NCI-H2171 (cell line): ENCODE data around the gene AFF3.
"Not testable (repeated sequence)": the region's sequence is repeated elsewhere in the genome, so short reads cannot be mapped to it uniquely, and the experiment has no call there.

Source experiments
- DNase-seq: peaks from one replicate; lab custom pipeline; 2025; lab: John Stamatoyannopoulos, UW

The AFF3 gene, protein sequence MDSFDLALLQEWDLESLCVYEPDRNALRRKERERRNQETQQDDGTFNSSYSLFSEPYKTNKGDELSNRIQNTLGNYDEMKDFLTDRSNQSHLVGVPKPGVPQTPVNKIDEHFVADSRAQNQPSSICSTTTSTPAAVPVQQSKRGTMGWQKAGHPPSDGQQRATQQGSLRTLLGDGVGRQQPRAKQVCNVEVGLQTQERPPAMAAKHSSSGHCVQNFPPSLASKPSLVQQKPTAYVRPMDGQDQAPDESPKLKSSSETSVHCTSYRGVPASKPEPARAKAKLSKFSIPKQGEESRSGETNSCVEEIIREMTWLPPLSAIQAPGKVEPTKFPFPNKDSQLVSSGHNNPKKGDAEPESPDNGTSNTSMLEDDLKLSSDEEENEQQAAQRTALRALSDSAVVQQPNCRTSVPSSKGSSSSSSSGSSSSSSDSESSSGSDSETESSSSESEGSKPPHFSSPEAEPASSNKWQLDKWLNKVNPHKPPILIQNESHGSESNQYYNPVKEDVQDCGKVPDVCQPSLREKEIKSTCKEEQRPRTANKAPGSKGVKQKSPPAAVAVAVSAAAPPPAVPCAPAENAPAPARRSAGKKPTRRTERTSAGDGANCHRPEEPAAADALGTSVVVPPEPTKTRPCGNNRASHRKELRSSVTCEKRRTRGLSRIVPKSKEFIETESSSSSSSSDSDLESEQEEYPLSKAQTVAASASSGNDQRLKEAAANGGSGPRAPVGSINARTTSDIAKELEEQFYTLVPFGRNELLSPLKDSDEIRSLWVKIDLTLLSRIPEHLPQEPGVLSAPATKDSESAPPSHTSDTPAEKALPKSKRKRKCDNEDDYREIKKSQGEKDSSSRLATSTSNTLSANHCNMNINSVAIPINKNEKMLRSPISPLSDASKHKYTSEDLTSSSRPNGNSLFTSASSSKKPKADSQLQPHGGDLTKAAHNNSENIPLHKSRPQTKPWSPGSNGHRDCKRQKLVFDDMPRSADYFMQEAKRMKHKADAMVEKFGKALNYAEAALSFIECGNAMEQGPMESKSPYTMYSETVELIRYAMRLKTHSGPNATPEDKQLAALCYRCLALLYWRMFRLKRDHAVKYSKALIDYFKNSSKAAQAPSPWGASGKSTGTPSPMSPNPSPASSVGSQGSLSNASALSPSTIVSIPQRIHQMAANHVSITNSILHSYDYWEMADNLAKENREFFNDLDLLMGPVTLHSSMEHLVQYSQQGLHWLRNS (N-terminal part only)

DNA sequence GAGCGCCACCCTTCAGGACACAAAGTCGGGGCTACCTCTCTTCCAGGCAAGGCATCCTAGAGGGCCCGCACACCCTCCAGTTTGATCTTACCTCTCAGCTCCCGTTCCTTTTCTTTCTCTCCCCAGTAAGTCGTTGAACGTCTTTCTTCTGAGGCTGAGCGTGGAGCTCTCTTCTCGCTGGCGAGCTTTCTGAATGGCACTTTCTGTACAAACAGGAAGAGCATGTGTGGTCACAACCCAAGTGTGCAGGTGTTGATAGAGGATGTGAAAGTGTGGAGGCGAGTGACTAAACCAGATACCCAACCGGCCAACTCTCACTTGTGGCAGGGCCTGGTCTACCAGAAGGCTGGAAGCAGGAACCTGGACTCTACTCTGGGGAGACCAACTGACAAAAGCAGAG is at the start of gene AFF3:
AFF3 (minus strand) TSS at position 198 of the 400 bp plus-strand sequence. CDS start 38,136 bp downstream, outside the sequence.
- DNase-seq, result no peak

DNA sequence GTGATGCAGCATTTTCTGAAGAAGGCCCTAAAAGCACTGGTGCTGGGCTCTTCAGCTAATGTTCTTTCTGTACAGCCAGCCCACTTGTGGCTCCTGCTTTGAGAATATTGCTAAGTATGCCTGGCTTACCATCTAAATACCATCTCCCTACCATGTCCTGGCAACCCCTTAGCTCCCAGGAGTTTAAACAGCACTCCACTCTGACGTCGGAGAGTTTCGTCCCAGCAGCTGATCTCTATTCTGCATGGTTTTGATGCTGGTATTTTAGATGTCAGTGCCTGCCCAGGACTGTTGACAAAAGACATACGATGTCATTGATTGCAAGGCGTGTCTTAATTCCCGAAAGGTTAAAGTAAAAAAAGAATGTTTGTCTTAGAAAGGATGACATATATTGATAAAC is 47.0 kb upstream of the AFF3 start:
- DNase-seq, result no peak

DNA sequence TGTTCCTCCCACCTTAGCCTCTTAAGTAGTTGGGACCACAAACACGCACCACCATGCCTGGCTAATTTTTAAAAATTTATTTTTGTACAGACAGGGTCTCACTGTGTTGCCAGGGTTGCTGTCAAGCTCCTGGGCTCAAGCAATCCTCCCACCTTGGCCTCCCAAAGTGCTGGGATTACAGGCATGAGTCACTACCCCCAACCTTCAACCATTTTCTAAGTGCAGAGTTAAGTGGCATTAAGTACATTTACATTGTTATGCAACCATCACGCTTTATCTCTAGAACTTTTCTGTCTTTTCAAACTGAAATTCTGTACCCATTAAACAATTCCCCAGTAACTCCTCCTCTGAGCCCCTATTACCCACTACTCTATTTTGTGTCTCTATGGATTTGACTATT is 45.9 kb upstream of the AFF3 start:
- DNase-seq, result no peak

DNA sequence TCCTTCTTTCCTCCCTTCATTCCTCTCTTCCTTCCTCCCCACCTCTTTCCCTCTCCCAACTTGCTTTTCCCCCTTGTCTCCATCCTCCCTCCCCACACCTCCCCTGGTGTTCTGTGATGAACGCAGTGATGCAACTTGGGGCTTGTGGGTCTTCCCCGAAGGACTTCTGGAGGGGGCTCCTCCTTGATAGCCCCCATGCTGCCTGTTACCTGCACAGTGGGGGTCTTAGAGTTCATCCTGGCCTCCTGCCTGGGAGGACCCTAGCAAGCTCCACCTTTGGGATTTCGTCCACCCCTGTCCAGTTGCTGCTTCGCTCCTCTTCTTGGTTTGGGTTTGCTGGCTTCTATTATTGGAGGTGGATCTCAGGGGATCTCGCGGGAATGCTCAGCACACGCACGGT is 43.7 kb upstream of the AFF3 start:
- DNase-seq, result no peak

DNA sequence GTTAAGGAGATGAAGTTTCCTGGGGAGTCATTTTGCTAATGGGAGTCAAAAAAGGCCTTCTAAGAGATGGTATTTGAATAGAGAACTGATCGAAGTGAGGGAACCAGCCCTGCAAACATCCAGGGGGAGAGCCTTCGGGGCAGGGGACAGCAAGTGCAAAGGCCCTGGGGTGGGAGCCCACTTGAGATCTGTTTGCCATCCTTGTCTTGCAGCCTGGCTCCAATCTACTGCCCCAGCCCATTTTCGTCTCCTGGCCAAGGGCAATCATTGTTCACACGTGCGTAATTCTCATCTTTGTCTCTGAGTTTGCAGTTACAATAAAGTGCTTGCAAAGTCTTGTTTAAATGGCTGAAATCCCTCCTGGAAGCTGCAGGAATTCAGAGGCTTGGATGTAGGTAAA is 43.1 kb upstream of the AFF3 start:
- no peak for DNase-seq

DNA sequence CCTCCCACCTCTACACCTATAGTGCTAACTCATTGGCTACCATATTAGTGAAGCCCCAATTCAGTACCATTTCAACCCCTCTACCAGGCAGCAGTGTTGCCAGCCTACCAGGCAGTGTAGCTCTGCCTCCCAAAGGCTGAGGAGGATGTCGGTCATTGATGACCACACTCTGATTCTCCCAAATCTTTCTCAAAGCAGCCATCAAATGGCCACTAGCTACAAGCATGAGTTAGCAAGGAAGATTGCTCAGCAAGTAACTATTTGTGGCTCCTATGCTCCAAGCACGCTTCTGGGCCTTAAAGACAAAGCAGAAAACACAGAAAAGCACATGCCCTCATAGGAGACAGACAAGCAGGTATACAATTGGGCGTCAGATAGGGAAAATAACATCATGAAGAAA is 42.7 kb upstream of the AFF3 start:
- DNase-seq, result no peak

DNA sequence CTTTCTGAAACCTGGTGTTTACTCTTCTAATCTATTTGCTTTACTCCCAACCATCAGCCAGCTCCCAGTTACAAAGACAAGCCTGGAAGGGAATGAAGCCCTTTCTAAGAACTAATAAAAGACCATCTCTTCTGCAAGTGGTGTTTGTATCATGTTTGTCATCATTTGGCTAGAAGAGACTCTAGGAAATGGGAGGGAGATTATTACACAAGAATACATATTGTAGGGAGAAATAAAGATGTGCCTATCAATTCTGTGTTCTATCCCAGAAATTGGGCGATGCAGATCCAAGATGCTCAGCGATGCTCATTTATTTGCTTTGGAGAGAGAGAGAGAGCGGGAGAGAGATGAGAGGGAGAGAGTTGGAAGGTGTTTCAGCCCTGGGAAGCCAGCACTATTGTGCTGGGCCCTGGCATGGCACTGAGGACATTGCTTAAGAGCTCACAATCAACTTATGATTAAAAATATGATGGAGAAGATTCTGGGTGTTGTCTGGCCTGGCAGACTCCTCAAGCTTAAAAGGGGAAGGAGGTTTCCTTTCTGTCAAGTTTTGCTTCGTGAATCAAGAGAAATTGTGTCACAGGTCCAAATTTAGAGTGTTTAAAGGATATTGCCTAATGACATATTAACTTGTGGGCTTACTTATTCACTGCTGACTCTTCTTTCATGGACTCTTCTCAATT is 41.8 kb upstream of the AFF3 start:
- no peak for DNase-seq

DNA sequence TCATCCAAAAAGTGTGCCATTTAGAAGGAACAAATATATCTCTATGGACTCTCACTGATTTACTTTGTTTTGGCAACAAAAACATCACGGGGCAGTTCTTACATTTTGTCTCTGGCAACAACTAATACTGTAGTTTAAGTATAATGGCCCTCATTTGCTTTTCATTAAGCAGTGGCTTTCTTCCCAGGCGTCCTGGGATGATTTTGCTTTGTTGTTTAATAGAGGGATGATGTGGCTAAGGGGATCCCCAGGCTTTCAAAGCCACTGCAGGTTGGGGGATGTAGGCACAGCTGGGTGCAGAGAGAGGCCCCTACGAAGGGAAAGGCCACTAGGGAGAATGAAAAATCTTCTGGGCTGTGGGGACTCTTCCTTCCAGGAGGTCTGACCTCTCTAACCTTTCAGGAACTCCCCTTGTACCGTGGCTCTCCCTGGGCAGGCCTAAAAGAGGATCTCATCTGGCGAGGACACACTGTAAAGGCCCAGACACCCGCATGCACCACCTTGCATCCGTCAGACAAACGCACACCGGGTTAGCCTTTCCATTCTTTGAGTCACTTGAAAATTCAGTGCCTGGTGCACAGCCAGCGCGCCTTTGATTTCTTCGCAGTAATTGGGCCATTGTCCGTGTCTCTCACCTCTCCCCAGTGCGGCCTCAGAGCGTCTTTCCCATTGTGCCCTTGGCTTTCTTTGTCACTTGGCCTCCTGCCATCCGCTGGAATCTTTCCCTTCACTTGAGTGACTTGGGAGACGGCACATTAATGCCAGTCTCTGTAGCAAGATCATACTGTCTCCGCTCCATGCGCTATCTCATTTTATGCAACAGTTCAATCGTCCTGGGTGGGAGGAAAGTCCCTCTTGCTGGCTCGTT is 40.3 kb upstream of the AFF3 start:
- no peak for DNase-seq

DNA sequence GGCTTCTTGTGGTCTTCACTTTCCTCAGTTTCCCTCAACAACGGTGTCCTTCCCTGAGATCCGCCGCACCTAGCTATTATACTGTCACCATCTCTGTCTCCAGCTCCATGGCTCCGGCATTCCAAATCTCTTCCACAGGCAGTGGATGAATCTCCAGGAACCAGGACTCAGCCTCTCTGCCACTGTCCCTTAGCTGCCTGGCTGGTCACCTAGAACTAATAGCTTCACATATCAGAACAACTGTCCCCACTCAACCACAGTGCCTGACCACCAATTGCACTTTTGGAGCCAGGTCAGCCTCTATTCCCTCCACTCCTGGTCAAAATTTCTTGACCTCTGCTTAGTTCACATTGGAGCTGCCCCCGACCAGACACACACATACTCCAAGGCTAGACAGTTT is 38.1 kb upstream of the AFF3 start:
- DNase-seq, result no peak

DNA sequence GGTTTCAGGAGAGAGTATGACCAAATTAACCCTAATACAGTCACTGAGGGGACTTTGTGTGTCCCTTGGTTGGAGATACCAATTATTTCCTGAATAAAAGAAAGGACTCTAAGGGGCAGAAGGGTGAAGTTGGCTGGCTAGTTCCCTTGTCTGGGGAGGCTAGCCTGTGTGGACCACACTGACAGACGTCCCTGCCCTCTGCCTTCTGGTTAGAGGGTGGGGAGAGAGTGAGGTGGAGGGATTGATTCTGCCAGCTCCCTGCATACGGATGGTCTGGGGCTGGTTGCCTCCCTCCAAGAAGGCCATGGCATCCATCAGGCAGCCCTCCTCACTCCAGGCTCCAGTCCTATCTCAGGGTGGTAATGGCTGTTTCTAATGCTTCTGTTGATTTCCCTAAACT is 37.4 kb upstream of the AFF3 start:
- no peak for DNase-seq

DNA sequence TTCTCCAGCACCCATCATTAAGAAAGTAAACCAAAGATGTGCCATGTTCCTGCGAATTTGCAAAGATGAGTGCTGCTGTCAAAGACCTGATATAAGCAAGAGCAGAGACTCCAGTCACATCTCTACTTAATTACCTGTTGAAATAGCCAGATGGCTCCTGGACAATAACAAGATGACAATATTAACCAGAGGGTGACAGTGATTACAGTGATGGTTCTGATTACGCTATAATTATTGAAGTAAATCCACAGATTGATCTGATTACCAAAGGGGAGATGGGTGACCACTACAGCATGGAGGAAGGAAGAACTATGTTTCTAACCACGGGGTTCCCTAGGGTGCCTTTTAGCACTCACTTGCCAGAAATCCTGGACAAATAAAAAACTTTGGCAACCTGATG is 36.5 kb upstream of the AFF3 start:
- DNase-seq, result no peak

DNA sequence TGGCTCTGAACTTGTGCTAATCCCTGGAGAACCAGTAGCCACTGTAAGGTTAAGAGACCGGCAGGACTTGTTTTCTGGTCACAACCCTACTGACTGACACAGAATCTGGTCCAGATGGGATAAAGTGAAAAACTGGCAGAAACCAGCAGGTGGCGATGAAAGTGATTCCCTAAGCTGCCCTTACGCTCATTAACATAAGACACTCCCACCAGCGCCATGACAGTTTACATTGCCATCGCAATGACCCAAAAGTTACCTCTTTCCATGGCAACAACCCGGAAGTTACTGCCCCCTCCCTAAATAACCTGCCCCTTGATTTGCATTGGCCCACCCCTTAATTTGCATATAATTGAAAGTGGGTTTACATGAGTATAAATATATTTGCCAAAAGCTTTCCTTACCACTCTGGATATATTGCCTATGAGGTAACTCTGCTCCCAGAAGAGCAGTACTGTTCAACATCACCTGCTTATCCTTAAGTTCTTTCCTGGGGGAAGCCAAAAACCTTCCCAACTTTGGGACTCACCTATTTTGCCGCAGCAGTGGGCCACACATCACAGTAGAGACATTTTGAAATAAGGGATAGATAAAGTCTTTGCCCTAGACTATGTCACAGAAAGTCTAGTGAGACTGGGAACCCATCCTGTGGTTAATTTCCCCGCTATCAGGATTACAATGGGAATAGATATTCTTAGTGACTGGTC is 35.8 kb upstream of the AFF3 start:
- DNase-seq, result no peak

DNA sequence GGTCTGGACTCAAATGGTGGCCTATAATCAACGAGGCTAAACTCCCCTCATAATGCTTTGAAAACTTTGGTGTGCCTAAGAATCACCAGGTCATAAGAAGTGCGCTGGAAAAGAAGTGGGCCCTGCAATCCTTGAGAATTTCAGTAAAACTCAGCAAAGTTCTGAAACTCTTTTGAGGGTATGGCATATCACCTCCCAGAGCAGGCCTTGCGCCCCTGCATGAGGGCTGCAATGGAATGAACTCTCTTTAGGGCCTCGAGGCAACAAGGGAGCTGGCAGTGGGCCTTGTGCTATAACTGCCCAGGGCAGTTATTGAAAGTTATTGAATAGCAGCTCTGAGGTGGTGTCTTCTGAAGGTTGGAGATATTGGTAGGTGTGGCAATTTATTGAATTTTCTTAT is 34.5 kb upstream of the AFF3 start:
- DNase-seq, result no peak

DNA sequence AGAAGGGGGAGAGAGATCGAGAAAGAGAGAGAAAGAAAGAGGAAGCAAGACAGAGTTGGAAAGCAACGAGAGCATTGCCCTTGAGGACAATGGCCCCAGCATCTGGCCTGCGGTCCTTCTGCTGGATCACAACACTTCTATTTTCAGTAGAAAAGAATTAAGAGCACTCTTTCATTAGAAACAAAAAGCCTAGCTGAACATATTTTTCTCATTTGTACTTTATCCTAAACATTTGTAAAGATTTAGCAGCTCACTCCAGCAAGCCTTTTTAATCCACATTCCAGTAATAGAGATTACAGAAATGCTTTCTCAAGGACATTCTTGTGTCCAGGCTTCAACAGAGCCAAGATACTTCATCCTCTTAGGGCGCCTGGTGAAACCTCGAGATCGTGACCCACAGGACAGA is 31.6 kb upstream of the AFF3 start:
- DNase-seq, result no peak

DNA sequence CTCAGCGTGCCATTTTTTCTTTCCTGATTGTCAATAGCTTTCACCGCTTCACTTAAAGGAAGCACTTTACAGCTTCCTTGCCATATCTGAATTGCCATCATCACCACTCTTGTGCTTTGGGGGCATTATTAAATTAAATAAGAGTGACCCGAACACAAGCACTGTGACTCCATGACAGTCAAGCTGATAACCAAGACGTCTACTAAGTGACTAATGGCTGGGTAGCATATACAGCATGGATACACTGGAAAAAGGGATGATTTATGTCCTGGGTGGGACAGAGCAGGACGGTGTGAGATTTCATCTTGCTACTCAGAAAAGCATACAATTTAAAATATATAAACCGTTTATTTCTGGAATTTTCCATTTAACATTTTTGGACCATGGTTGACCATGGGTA is 24.3 kb upstream of the AFF3 start:
- no peak for DNase-seq

DNA sequence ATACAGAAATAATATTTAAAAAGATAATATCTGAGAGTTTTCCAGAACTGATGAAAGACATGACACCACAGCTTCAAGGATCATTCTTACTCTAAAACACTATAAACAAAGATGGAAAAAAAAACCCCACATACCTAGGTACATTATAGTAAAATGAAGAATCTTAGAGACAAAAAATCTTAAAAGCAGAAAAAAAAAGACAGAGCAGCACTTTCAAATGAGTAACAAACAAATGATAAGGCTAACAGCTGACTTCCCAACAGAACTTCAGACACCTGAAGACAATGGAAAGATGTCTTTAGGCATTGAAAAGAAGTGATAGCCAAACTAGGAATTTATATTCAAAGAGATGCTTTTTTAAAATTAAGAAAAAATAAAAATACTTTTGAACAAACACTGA is 21.2 kb upstream of the AFF3 start:
- no peak for DNase-seq

DNA sequence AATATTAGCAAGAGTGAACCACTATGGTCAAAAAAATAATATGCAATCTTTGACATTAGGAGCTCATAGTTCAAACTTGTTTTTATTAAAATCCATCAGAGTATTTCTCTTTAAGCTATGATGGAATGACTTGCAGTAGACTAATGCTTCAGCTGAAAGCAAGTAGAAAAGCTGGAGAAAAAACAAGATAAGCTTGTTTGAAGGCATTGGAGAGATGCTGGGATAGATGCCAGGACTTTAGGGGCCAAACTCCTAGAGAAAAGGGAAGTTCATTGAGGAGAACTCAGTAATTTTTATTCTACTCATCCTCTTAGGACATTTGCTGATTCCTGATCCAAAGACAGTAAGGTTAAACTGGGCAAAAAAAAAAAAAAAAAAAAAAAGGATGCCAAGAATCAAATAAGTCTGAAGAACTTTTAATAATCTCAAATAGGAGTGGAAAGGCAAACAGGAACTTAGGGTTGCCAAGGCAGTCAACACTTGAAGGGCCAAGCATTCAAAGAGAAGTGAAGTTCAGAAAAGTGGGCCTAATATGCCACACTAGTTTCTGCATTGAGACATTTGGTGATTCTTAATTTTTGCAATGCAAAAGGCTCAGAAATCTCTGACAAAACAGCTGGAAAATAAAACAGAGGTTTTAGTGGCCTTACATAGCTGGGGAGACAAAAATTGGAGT is 19.7 kb upstream of the AFF3 start:
- no peak for DNase-seq

DNA sequence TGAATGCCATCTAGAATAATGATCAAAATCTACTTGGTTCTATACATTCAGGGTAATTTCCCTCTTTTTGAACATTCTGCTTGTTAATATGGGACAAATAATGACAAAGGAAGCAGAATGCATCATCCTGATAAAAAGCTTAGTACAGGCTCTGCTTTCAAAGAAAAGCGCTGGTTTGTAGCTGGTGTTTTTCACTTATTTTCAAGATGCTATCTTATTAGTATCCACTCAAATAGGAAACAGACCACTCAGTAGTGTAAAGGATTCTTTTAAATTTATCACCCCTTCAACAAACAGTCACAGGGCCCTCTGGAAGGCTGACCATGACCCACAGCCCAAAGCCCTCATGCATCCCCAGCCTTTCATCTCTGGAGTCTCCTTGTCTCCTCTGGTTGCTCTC is 18.0 kb upstream of the AFF3 start:
- no peak for DNase-seq

DNA sequence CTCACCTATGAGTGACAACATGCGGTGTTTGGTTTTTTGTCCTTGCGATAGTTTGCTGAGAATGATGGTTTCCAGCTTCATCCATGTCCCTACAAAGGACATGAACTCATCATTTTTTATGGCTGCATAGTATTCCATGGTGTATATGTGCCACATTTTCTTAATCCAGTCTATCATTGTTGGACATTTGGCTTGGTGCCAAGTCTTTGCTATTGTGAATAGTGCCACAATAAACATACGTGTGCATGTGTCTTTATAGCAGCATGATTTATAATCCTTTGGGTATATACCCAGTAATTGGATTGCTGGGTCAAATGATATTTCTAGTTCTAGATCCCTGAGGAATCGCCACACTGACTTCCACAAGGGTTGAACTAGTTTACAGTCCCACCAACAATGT is 9.4 kb upstream of the AFF3 start:
- DNase-seq, result not testable (repeated sequence)

DNA sequence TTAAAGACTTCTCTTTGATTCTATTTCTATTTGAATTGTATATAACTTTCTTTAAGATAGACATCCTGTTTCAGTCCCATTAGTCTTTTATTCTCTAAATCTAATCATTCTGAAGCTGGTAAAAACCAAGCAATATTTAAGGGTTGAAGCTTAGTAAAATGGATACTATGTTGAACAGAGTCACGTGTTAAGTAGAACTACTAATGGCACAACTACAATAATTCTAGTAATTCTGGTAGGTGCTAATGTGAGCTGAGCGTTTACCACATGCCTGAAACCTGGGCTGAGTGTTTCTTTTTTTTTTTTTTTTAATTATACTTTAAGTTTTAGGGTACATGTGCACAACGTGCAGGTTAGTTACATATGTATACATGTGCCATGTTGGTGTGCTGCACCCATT is 8.9 kb upstream of the AFF3 start:
- DNase-seq, result no peak
